ENCODE results near the gene NAA60. TPM values are rescaled to one million over a fixed set of nuclear protein-coding genes. Genes with fewer than 3 reads are reported as not detected.

Gene NAA60
- total RNA-seq, 1 donor from 2014 or later: 75.5 TPM

GRCh38 chr16:3511286-3512180 lies 68.1 kb downstream of the NAA60 start:
- H3K36me3 Mint-ChIP-seq (ENCODE audit: low read depth, unreplicated experiment): peaks cover 20% of the 10 kb centered on the region
- no peaks in the 10 kb centered on the region for H3K9me3 Mint-ChIP-seq (ENCODE audit: unreplicated experiment)
- no peaks in the 10 kb centered on the region for H3K4me1 Mint-ChIP-seq (ENCODE audit: unreplicated experiment)

GRCh38 chr16:3513892-3514583 lies 70.6 kb downstream of the NAA60 start:
- H3K27me3 Mint-ChIP-seq (ENCODE audit: unreplicated experiment): peaks cover 1% of the 10 kb centered on the region
- no peak overlapping the region for H3K4me3 Mint-ChIP-seq (ENCODE audit: unreplicated experiment)
- H3K9me3 Mint-ChIP-seq (ENCODE audit: unreplicated experiment): no peaks in the 10 kb centered on the region
- no peak for TF ChIP-seq CTCF (IDR thresholded peaks at IDR 0.05; ENCODE audit: unreplicated experiment)
- H3K36me3 Mint-ChIP-seq (ENCODE audit: low read depth, unreplicated experiment): peaks cover 20% of the 10 kb centered on the region
- peaks cover 4% of the 10 kb centered on the region for H3K4me1 Mint-ChIP-seq (ENCODE audit: unreplicated experiment)
- no peak for DNase-seq (ENCODE audit: low spot score)
- H3K27ac Mint-ChIP-seq (ENCODE audit: unreplicated experiment): no peak overlapping the region

More at GRCh38 chr16:3511286-3512180, 68.1 kb downstream of the NAA60 start:
- H3K4me3 Mint-ChIP-seq (ENCODE audit: unreplicated experiment): no peak overlapping the region
- DNase-seq (ENCODE audit: low spot score): no peak
- TF ChIP-seq CTCF (IDR thresholded peaks at IDR 0.05; ENCODE audit: unreplicated experiment): no peak
- H3K27me3 Mint-ChIP-seq (ENCODE audit: unreplicated experiment): no peaks in the 10 kb centered on the region
- no peak overlapping the region for H3K27ac Mint-ChIP-seq (ENCODE audit: unreplicated experiment)

GRCh38 chr16:3514621-3515020 lies 71.1 kb downstream of the NAA60 start:
- TF ChIP-seq CTCF (IDR thresholded peaks at IDR 0.05; ENCODE audit: unreplicated experiment): no peak
- Mint-ChIP-seq H3K27me3 (ENCODE audit: unreplicated experiment) (peaks cover 1% of the 10 kb centered on the region), H3K27ac (ENCODE audit: unreplicated experiment) (no peak overlapping the region), H3K9me3 (ENCODE audit: unreplicated experiment) (no peaks in the 10 kb centered on the region), H3K36me3 (ENCODE audit: low read depth, unreplicated experiment) (peaks cover 25% of the 10 kb centered on the region), H3K4me1 (ENCODE audit: unreplicated experiment) (peaks cover 4% of the 10 kb centered on the region), H3K4me3 (ENCODE audit: unreplicated experiment) (no peak overlapping the region)
- DNase-seq (ENCODE audit: low spot score): no peak

- peaks cover 1% of the 10 kb centered on the region for H3K27me3 Mint-ChIP-seq (ENCODE audit: unreplicated experiment)
- no peak for DNase-seq (ENCODE audit: low spot score)
- peaks cover 4% of the 10 kb centered on the region for H3K4me1 Mint-ChIP-seq (ENCODE audit: unreplicated experiment)
- H3K4me3 Mint-ChIP-seq (ENCODE audit: unreplicated experiment): no peak overlapping the region
- H3K36me3 Mint-ChIP-seq (ENCODE audit: low read depth, unreplicated experiment): peaks cover 21% of the 10 kb centered on the region
- no peak for TF ChIP-seq CTCF (IDR thresholded peaks at IDR 0.05; ENCODE audit: unreplicated experiment)
- no peaks in the 10 kb centered on the region for H3K9me3 Mint-ChIP-seq (ENCODE audit: unreplicated experiment)
- H3K27ac Mint-ChIP-seq (ENCODE audit: unreplicated experiment): no peak overlapping the region
These were observed 72.4 kb downstream of the NAA60 start for GRCh38 chr16:3515897-3516296.
